B cell (primary cell): Measurements from ENCODE around the gene DNAI1. TPM values are rescaled to one million over a fixed set of nuclear protein-coding genes. Genes with fewer than 3 reads are reported as not detected.

Source experiments
- ATAC-seq: fragments of 200-7000 bp; cut with Tn5 transposase; one replicate; pipeline ENCODE4 v1.10.0; 2021; ENCODE audit warnings: low read depth, mild to moderate bottlenecking, moderate number of reproducible peaks, moderate library complexity
- CTCF ChIA-PET: fragments of 350-600 bp; sonication (Branson Sonifier 250); formaldehyde crosslinking; loops from one replicate; lab custom pipeline; 2021; ENCODE audit warnings: antibody characterized with exemption, inconsistent platforms; lab: Charles Lee
- POLR2A ChIA-PET: fragments of 350-600 bp; sonication (Branson Sonifier 250); formaldehyde crosslinking; loops from one replicate; lab custom pipeline; 2021; ENCODE audit warnings: antibody characterized with exemption; lab: Charles Lee
- DNase-seq: peaks from one replicate; pipeline ENCODE4 v3.0.0; 2013
- H2AFZ ChIP-seq: 2 replicates; pipeline ENCODE4 v1.6.1; 2012; ENCODE audit warnings: mild to moderate bottlenecking, low read depth, low read length; ENCODE audit not compliant: insufficient read depth, poor library complexity, severe bottlenecking
- H3K27ac ChIP-seq, 2 donors: 1 replicate in 1 of 2; 2 replicates in 1 of 2; pipeline ENCODE4 v1.5.1; 2012 to 2013; ENCODE audit warnings: low read length in 2 of 2, mild to moderate bottlenecking in 2 of 2, moderate library complexity in 1 of 2
- H3K27me3 ChIP-seq, 4 experiments: fragments of 200-600 bp in 1 of 4; sonication (generic) in 1 of 4; replicated peaks in 1 of 4; 1 replicate in 2 of 4; 2 replicates in 2 of 4; pipeline versions ENCODE4 v1.6.1 to v1.7.0; 2013 to 2016; ENCODE audit warnings: low read length in 3 of 4, mild to moderate bottlenecking in 2 of 4, mixed read lengths in 1 of 4, moderate library complexity in 1 of 4; ENCODE audit not compliant: insufficient read depth in 4 of 4, control insufficient read depth in 3 of 4; ENCODE audit errors: control extremely low read depth in 1 of 4
- H3K36me3 ChIP-seq, 2 experiments: replicated peaks in 1 of 2; 1 replicate in 1 of 2; 2 replicates in 1 of 2; pipeline versions ENCODE4 v1.6.1 to v1.7.1; 2013; ENCODE audit warnings: low read length in 1 of 2; ENCODE audit not compliant: insufficient read depth in 2 of 2, control insufficient read depth in 1 of 2; ENCODE audit errors: control extremely low read depth in 1 of 2, extremely low read depth in 1 of 2
- H3K4me1 ChIP-seq, 2 donors: fragments of 200-600 bp in 1 of 2; sonication (generic) in 1 of 2; 1 replicate in 1 of 2; 2 replicates in 1 of 2; pipeline versions ENCODE4 v1.5.1 to v1.6.1; 2013 to 2017; ENCODE audit warnings: low read length in 2 of 2; ENCODE audit not compliant: control insufficient read depth in 2 of 2, insufficient read depth in 2 of 2
- H3K4me2 ChIP-seq: replicated peaks from 2 replicates; pipeline ENCODE3; 2012; ENCODE audit warnings: mild to moderate bottlenecking, low read depth, low read length; ENCODE audit not compliant: poor library complexity, severe bottlenecking
- H3K4me3 ChIP-seq, 5 experiments: fragments of 200-600 bp in 1 of 5; sonication (generic) in 1 of 5; 1 replicate in 3 of 5; 2 replicates in 2 of 5; pipeline versions ENCODE4 v1.5.1 to v1.7.0; 2011 to 2016; ENCODE audit warnings: low read length in 4 of 5, mild to moderate bottlenecking in 4 of 5, low read depth in 2 of 5, control low read depth in 1 of 5, moderate library complexity in 1 of 5; ENCODE audit not compliant: insufficient read depth in 1 of 5; ENCODE audit errors: control extremely low read depth in 1 of 5, extremely low read depth in 1 of 5
- H3K79me2 ChIP-seq: fragments of 200-600 bp; sonication (generic); one replicate; pipeline ENCODE4 v1.6.0; 2016; ENCODE audit warnings: low read length; ENCODE audit not compliant: control insufficient read depth, insufficient read depth
- H3K9ac ChIP-seq: fragments of 200-600 bp; sonication (generic); 2 replicates; pipeline ENCODE4 v1.6.1; 2017; ENCODE audit warnings: mild to moderate bottlenecking, low read length, moderate library complexity
- H3K9me3 ChIP-seq, 3 donors: one replicate each; pipeline versions ENCODE4 v1.6.1 to v1.7.1; 2013; ENCODE audit warnings: low read length in 2 of 3; ENCODE audit not compliant: control insufficient read depth in 2 of 3, insufficient read depth in 1 of 3; ENCODE audit errors: control extremely low read depth in 1 of 3
- H4K20me1 ChIP-seq: 2 replicates; pipeline ENCODE4 v1.6.0; 2012; ENCODE audit warnings: mild to moderate bottlenecking, low read length; ENCODE audit not compliant: insufficient read depth, control insufficient read depth, poor library complexity, severe bottlenecking
- H3K27ac Mint-ChIP-seq: one replicate; pipeline ENCODE4 v1.8.0; 2021; ENCODE audit warnings: mixed read lengths
- H3K27me3 Mint-ChIP-seq: one replicate; pipeline ENCODE4 v1.8.0; 2021; ENCODE audit warnings: mixed read lengths
- H3K4me1 Mint-ChIP-seq: one replicate; pipeline ENCODE4 v1.8.0; 2021; ENCODE audit warnings: mixed read lengths
- H3K4me3 Mint-ChIP-seq: one replicate; pipeline ENCODE4 v1.8.0; 2021; ENCODE audit warnings: mixed read lengths
- H3K9me3 Mint-ChIP-seq: one replicate; pipeline ENCODE4 v1.8.0; 2022; ENCODE audit warnings: mixed read lengths; ENCODE audit not compliant: insufficient read depth
- EZH2 ChIP-seq: IDR thresholded peaks from 2 replicates; pipeline ENCODE4 v1.6.1; 2012; ENCODE audit warnings: borderline replicate concordance, low read depth, mild to moderate bottlenecking, moderate library complexity, low read length; ENCODE audit not compliant: insufficient read depth, poor library complexity, severe bottlenecking
- WGBS: methylation state at CpG from one replicate; pipeline ENCODE4 v1.1.5; 2013; ENCODE audit warnings: missing lambda C conversion rate; ENCODE audit not compliant: insufficient coverage; 5-methylcytosine and 5-hydroxymethylcytosine counted together
- intact Hi-C: fragments of 100-400 bp; cut with micrococcal nuclease; formaldehyde crosslinking; loops from one replicate; pipeline ENCODE4 v1.10.0; 2022
- polyA plus RNA-seq: library from polyadenylated mRNA; depleted of rRNA; stranded (reverse); fragments of >200 nt; gene quantifications from 2 replicates; pipeline ENCODE4 v1.2.3, GENCODE V29; 2012
- total RNA-seq, 2 donors: library from RNA; stranded (reverse); fragments of 120-200 nt in 1 of 2; gene quantifications; 1 replicate in 1 of 2; 2 replicates in 1 of 2; pipeline versions ENCODE4 v1.2.3 to v1.2.4, GENCODE V29; 2013 to 2022
- TF ChIP-seq, protein P1 (sequence below): fragments of 200-600 bp; IDR thresholded peaks from one replicate; pipeline ENCODE4 v1.8.0; 2022; ENCODE audit warnings: antibody characterized with exemption, mild to moderate bottlenecking

Gene DNAI1
- total and polyA plus RNA-seq, 2 donors (not counting 1 experiment from before 2014, with no cell fraction given): not detected

DNA sequence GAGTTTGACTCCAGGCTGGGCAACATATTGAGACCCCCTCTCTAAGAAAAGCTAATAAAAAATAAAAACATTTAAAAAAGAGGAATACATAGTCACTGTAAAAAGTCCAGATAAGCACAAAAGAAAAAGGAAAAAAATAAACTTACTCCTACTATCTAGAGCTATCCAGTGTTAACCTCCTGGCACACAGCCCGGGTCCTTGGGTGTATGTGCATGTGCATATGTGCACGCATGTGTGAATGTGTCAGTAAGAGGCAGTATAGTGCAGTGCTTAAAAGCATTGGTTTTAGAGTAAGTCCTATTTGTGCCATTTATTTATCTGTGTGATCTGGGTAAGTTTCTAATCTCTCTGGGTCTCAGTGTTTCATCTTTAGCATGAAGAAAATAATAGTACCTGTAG is 26.9 kb upstream of the DNAI1 start:
- H3K4me3 Mint-ChIP-seq: no peak overlapping the region
- H3K4me1 ChIP-seq: no peaks in the 10 kb centered on the region
- H3K4me1 Mint-ChIP-seq: no peaks in the 10 kb centered on the region
- ATAC-seq (no peak), DNase-seq (no peak)
- H3K36me3 ChIP-seq: no peaks in the 10 kb centered on the region
- no peak overlapping the region for H2AFZ ChIP-seq
- WGBS: 100% methylated on average over 1 of the region's 2 CpGs
- intact Hi-C loops: no loop called here
- H3K27ac ChIP-seq: no peak overlapping the region
- H3K9me3 ChIP-seq: no peaks in the 10 kb centered on the region
- no peak overlapping the region for H3K27ac Mint-ChIP-seq
- H3K27me3 Mint-ChIP-seq: no peaks in the 10 kb centered on the region
- TF ChIP-seq, protein P1, sequence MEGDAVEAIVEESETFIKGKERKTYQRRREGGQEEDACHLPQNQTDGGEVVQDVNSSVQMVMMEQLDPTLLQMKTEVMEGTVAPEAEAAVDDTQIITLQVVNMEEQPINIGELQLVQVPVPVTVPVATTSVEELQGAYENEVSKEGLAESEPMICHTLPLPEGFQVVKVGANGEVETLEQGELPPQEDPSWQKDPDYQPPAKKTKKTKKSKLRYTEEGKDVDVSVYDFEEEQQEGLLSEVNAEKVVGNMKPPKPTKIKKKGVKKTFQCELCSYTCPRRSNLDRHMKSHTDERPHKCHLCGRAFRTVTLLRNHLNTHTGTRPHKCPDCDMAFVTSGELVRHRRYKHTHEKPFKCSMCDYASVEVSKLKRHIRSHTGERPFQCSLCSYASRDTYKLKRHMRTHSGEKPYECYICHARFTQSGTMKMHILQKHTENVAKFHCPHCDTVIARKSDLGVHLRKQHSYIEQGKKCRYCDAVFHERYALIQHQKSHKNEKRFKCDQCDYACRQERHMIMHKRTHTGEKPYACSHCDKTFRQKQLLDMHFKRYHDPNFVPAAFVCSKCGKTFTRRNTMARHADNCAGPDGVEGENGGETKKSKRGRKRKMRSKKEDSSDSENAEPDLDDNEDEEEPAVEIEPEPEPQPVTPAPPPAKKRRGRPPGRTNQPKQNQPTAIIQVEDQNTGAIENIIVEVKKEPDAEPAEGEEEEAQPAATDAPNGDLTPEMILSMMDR: no peak
- TF ChIP-seq EZH2: no peak
- no peak overlapping the region for H3K4me2 ChIP-seq
- H3K79me2 ChIP-seq: no peaks in the 10 kb centered on the region
- no peak overlapping the region for H3K9ac ChIP-seq
- H3K4me3 ChIP-seq: no peak overlapping the region
- H4K20me1 ChIP-seq: no peaks in the 10 kb centered on the region
- ChIA-PET POLR2A (no interaction called here), CTCF (interaction anchor here (0.8 to 2.6 kb wide), 5 partner anchors 28 to 203 kb away, joined by 3 to 16 read pairs (median 6); no protein-coding TSS in a partner anchor)
- H3K27me3 ChIP-seq: no peaks in the 10 kb centered on the region
- no peaks in the 10 kb centered on the region for H3K9me3 Mint-ChIP-seq

DNA sequence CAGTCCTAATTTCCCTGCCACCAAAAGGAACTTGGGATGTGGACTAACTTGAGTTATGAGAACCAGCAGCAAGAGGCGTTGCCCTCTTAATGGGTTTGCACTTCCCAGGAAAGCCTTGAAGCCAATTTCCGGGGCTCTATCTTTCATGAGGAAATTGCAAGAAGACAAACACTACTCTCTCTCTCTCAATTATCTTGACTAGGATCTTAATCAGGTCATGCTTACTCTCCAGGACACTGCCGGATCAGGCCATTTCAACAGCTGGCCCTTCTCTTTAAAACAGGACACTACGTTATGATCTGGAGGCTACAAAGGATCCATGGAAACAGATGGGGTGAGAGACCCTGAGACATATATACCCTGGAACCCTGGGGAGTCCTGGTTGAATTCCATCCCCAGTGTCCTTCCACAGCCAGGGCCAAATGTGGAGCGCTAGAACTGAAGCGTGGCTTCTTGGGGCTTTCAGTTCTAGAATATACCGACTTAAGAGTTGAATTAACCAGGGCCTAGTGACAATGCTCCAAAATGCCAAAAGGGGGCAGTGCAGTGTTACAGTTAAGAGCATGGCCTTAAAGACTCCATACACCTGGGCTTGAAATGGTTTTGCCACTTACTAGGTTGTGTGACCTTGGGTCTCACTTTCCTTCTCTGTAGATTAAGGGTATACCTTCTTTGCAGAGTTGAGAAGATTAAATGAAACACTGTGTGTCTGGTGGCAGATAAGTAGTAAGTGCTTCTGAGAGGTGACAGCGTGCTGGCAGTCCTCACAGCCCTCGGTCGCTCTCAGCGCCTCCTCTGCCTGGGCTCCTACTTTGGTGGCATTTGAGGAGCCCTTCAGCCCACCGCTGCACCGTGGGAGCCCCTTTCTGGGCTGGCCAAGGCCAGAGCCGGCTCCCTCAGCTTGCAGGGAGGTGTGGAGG is 21.3 kb upstream of the DNAI1 start:
- Mint-ChIP-seq H3K4me3 (no peak overlapping the region), H3K27me3 (no peaks in the 10 kb centered on the region), H3K4me1 (no peaks in the 10 kb centered on the region), H3K9me3 (no peaks in the 10 kb centered on the region), H3K27ac (no peak overlapping the region)
- H3K4me1 ChIP-seq: no peaks in the 10 kb centered on the region
- no peaks in the 10 kb centered on the region for H3K9me3 ChIP-seq
- no peak overlapping the region for H2AFZ ChIP-seq
- TF ChIP-seq EZH2: no peak
- TF ChIP-seq, protein P1: peak; percentile 82
- H3K36me3 ChIP-seq: no peaks in the 10 kb centered on the region
- no peak overlapping the region for H3K4me3 ChIP-seq
- peaks cover 5% of the 10 kb centered on the region for H4K20me1 ChIP-seq
- no peaks in the 10 kb centered on the region for H3K79me2 ChIP-seq
- peak; percentile 81 for DNase-seq
- intact Hi-C loops: loop anchor here (1.0 to 2.0 kb wide), 3 partner anchors 63 to 200 kb away; partner anchors contain the start of gene SIGMAR1
- WGBS: 82% methylated on average over 8 of the region's 14 CpGs
- no peak overlapping the region for H3K4me2 ChIP-seq
- peak; percentile 65 for ATAC-seq
- no peak overlapping the region for H3K9ac ChIP-seq
- ChIA-PET CTCF (interaction anchor here (0.7 to 3.7 kb wide), 11 partner anchors 8 to 265 kb away, joined by 3 to 37 read pairs (median 8); no protein-coding TSS in a partner anchor), POLR2A (no interaction called here)
- no peak overlapping the region for H3K27ac ChIP-seq
- no peaks in the 10 kb centered on the region for H3K27me3 ChIP-seq
